Transverse colon (tissue), 4 donors: ENCODE results near the gene FXYD2. TPM values are rescaled to one million over a fixed set of nuclear protein-coding genes. Genes with fewer than 3 reads are reported as not detected.

ENCODE experiments used
- DNase-seq: peaks from one replicate; pipeline ENCODE4 v3.0.0-alpha.2; 2019
- H3K27ac ChIP-seq, 4 donors: fragments of 200-600 bp; sonication (generic); 2 replicates each; pipeline ENCODE4 v1.5.1; 2016 to 2018; ENCODE audit warnings: inconsistent platforms in 4 of 4
- H3K27me3 ChIP-seq: fragments of 200-600 bp; sonication (generic); 2 replicates; pipeline ENCODE4 v1.5.1; 2017; ENCODE audit warnings: inconsistent platforms
- H3K36me3 ChIP-seq, 4 donors: fragments of 200-600 bp; sonication (generic); 2 replicates each; pipeline ENCODE4 v1.5.1; 2017 to 2019; ENCODE audit warnings: inconsistent platforms in 4 of 4
- H3K4me1 ChIP-seq, 4 donors: fragments of 200-600 bp; sonication (generic); 2 replicates each; pipeline ENCODE4 v1.5.1; 2017 to 2020; ENCODE audit warnings: inconsistent platforms in 4 of 4
- H3K4me3 ChIP-seq, 4 donors: fragments of 200-600 bp; sonication (generic); 1 replicate in 1 of 4; 2 replicates in 3 of 4; pipeline versions ENCODE4 v1.5.1 to v1.6.1; 2017 to 2019; ENCODE audit warnings: inconsistent platforms in 4 of 4
- H3K9me3 ChIP-seq, 2 donors: fragments of 200-600 bp; sonication (generic); 2 replicates each; pipeline ENCODE4 v1.5.1; 2017 to 2019; ENCODE audit warnings: inconsistent platforms in 2 of 2
- EP300 ChIP-seq: sonication (generic); formaldehyde crosslinking; IDR thresholded peaks from one replicate; pipeline ENCODE4 v1.6.1; 2017; ENCODE audit warnings: antibody characterized with exemption, low read depth
- POLR2A ChIP-seq: fragments of 450-650 bp; IDR thresholded peaks from one replicate; pipeline ENCODE4 v1.6.1; 2016; ENCODE audit warnings: antibody characterized with exemption, mild to moderate bottlenecking, moderate library complexity
- POLR2AphosphoS5 ChIP-seq, 3 donors: sonication (generic); formaldehyde crosslinking; IDR thresholded peaks; one replicate each; pipeline ENCODE4 v1.6.1; 2016; ENCODE audit warnings: antibody characterized with exemption in 3 of 3
- WGBS, 2 donors: methylation state at CpG; one replicate each; pipeline ENCODE4 v1.1.5; 2018; ENCODE audit warnings: low coverage in 1 of 2; 5-methylcytosine and 5-hydroxymethylcytosine counted together
- in situ Hi-C, 4 donors: fragments of 200-750 bp; cut with MboI; loops; one replicate each; pipeline versions ENCODE4 v1.15.0 to v1.15.1; 2017; ENCODE audit warnings: low sequenced_read_pairs in 3 of 4, low pct_ligation_motif_present in 1 of 4, low pct_unique_long_range_greater_than_20kb in 1 of 4
- intact Hi-C: fragments of 100-400 bp; cut with DNase I; formaldehyde crosslinking; loops from one replicate; pipeline ENCODE4 v1.15.1; 2023; ENCODE audit warnings: low total_unique reads
- total RNA-seq, 4 donors: library from RNA; depleted of rRNA; stranded (reverse); fragments of >200 nt; gene quantifications; one replicate each; pipeline ENCODE4 v1.1.0, GENCODE V29; 2016
- TF ChIP-seq, protein P1 (sequence below), 5 experiments: fragments of 200-600 bp in 3 of 5; fragments of 450-650 bp in 2 of 5; sonication (generic) in 3 of 5; IDR thresholded peaks; 1 replicate in 2 of 5; 2 replicates in 3 of 5; pipeline ENCODE4 v1.5.1; 2016 to 2017; ENCODE audit warnings: antibody characterized with exemption in 5 of 5, inconsistent platforms in 3 of 5, mild to moderate bottlenecking in 2 of 5, moderate library complexity in 1 of 5

The FXYD2 gene
- total RNA-seq, 4 donors from 2014 or later = 0.64 to 1.2 (median 1.1) TPM; not detected in 1

DNA sequence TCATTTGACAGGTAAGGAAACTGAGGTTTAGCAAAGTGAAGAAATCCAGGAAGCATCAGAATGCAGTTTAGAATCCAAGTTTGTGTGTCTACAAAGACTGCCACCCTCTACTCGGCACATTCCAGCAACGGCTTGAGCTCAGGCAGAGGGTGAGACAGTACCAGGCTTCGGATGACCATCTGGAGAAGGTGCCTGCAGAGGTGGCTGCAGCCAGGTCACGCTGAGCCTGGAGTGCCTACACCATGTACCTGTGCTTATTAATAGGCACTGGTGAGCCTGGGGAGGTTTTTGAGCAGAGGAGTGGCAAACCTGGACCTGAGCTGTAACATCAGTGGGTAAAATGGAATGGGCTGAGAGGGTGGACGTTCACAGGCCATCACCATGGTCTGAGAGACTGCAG, 47.2 kb upstream of the FXYD2 start:
- Histone ChIP-seq H3K27me3 (peaks cover 32% of the 10 kb centered on the region), H3K9me3 (no peaks in the 10 kb centered on the region), H3K4me1 (peaks cover 7 to 61% (median 41%) of the 10 kb centered on the region in 4 donors), H3K4me3 (no peak overlapping the region), H3K27ac (peak overlapping the region in 3 of 4 donors; percentile 80 to 90 (median 86)), H3K36me3 (no peaks in the 10 kb centered on the region)
- intact Hi-C loops = no loop called here
- TF ChIP-seq EP300 = no peak
- no peak for TF ChIP-seq POLR2A
- TF ChIP-seq, protein P1, sequence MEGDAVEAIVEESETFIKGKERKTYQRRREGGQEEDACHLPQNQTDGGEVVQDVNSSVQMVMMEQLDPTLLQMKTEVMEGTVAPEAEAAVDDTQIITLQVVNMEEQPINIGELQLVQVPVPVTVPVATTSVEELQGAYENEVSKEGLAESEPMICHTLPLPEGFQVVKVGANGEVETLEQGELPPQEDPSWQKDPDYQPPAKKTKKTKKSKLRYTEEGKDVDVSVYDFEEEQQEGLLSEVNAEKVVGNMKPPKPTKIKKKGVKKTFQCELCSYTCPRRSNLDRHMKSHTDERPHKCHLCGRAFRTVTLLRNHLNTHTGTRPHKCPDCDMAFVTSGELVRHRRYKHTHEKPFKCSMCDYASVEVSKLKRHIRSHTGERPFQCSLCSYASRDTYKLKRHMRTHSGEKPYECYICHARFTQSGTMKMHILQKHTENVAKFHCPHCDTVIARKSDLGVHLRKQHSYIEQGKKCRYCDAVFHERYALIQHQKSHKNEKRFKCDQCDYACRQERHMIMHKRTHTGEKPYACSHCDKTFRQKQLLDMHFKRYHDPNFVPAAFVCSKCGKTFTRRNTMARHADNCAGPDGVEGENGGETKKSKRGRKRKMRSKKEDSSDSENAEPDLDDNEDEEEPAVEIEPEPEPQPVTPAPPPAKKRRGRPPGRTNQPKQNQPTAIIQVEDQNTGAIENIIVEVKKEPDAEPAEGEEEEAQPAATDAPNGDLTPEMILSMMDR (IDR thresholded peaks at IDR 0.05) = no peak
- TF ChIP-seq POLR2AphosphoS5 (IDR thresholded peaks at IDR 0.05) = no peak
- in situ Hi-C loops = no loop called here
- no peak for DNase-seq
- 74% methylated on average over 5 of the region's 5 CpGs; no CpG with 5 or more reads in 1 of the 2 donors for WGBS, 2 donors

- H3K4me3 ChIP-seq = no peak overlapping the region
- H3K36me3 ChIP-seq = no peaks in the 10 kb centered on the region
- peaks cover 7 to 55% (median 41%) of the 10 kb centered on the region in 4 donors for H3K4me1 ChIP-seq
- 60 to 69% methylated on average over 1 to 18 of the region's 18 CpGs for WGBS, 2 donors
- no peaks in the 10 kb centered on the region for H3K9me3 ChIP-seq
- no peak for DNase-seq
- intact Hi-C loops (no loop called here), in situ Hi-C loops (no loop called here)
- TF ChIP-seq POLR2AphosphoS5 (IDR thresholded peaks at IDR 0.05) (no peak), EP300 (no peak), POLR2A (no peak)
- TF ChIP-seq, protein P1 (IDR thresholded peaks at IDR 0.05) = no peak
- peaks cover 26% of the 10 kb centered on the region for H3K27me3 ChIP-seq
- peak overlapping the region in 2 of 4 donors; percentile 58 to 90 for H3K27ac ChIP-seq
These were observed 46.6 kb upstream of the FXYD2 start for GRCh38 chr11:117871160-117871559.

DNA sequence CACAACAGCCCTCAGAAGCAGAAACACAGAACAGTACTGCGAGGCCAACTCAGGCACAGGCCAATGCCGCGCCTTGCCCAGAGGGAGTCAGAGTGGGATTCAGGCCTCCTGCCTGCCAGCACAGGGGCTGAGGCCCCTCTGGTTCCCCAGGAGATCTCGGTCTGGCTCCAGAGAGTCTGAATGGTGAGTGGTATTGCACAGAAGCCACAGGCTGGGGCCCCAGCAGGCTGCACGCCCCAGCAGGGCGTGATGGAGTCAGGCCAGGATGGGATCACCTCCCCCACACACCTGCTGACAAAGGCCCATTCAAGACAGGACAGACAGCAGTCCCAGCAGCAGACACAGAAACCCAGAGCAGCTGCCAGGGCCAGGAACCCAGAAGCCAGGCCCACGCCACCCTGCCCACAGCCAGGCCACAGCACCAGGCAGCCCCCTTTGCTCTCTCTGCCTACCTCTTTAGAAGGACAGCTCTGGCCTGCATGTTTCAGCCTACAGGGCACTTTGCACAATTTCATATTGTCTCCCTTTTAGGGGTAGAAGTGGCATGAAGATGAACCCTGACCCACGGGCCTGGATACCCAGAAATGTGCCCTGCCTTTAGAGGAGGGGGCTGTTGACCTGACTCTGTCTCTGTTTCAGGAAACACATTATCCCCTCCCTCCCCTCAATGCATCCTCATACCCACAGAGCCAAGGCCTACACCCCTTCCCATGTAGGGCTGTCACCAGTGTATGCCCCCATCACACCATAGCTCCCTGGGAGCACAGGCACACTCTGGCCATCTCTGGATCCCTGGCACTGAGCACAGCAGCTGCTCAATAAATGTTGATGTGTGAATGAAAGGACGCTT, 45.8 kb upstream of the FXYD2 start:
- Histone ChIP-seq H3K27me3 (peaks cover 17% of the 10 kb centered on the region), H3K4me1 (peaks cover 7 to 47% (median 37%) of the 10 kb centered on the region in 4 donors), H3K4me3 (no peak overlapping the region), H3K9me3 (no peaks in the 10 kb centered on the region), H3K36me3 (no peaks in the 10 kb centered on the region), H3K27ac (peak overlapping the region; percentile 47 to 90 (median 62))
- TF ChIP-seq POLR2AphosphoS5 (IDR thresholded peaks at IDR 0.05) (no peak), EP300 (no peak), POLR2A (no peak)
- TF ChIP-seq, protein P1 (IDR thresholded peaks at IDR 0.05) = no peak
- intact Hi-C loops (no loop called here), in situ Hi-C loops (no loop called here)
- WGBS, 2 donors = 67 to 72% methylated on average over 1 to 9 of the region's 9 CpGs
- no peak for DNase-seq

- H3K27ac ChIP-seq = peak overlapping the region; percentile 47 to 90 (median 62)
- peaks cover 7 to 43% (median 33%) of the 10 kb centered on the region in 4 donors for H3K4me1 ChIP-seq
- no peak for DNase-seq
- 46% methylated on average over 4 of the region's 4 CpGs; no CpG with 5 or more reads in 1 of the 2 donors for WGBS, 2 donors
- H3K4me3 ChIP-seq = no peak overlapping the region
- intact Hi-C loops = no loop called here
- peaks cover 10% of the 10 kb centered on the region for H3K27me3 ChIP-seq
- H3K36me3 ChIP-seq = no peaks in the 10 kb centered on the region
- H3K9me3 ChIP-seq = no peaks in the 10 kb centered on the region
- TF ChIP-seq POLR2A = no peak
- TF ChIP-seq, protein P1 (IDR thresholded peaks at IDR 0.05) = no peak
- no peak for TF ChIP-seq POLR2AphosphoS5 (IDR thresholded peaks at IDR 0.05)
- no peak for TF ChIP-seq EP300
- in situ Hi-C loops = no loop called here
These were observed 45.1 kb upstream of the FXYD2 start for GRCh38 chr11:117869604-117870003.
